OCI-LY3 (cell line): ENCODE results near the gene DUS2.
A peak's percentile ranks its signal among the peaks of the same experiment; 100 is the strongest.

Source experiments
- H2AFZ ChIP-seq: fragments of 200-600, 300-600 bp; shearing (Covaris generic); 2 replicates; pipeline ENCODE4 v1.6.0; 2014; ENCODE audit warnings: antibody characterized with exemption, low read depth, low read length
- H3K27ac ChIP-seq: fragments of 200-600, 300-600 bp; sonication (generic); 2 replicates; pipeline ENCODE4 v1.5.1; 2014; ENCODE audit warnings: mild to moderate bottlenecking, low read length, moderate library complexity, mixed read lengths
- H3K27me3 ChIP-seq: fragments of 200-600, 300-600 bp; sonication (generic); 2 replicates; pipeline ENCODE4 v1.6.1; 2014; ENCODE audit warnings: low read depth, low read length, mixed read lengths
- H3K36me3 ChIP-seq: fragments of 200-600, 300-600 bp; sonication (generic); replicated peaks from 2 replicates; pipeline ENCODE3; 2014; ENCODE audit warnings: low read depth, low read length, mixed read lengths
- H3K4me1 ChIP-seq: fragments of 300-600, 200-600 bp; sonication (generic); 2 replicates; pipeline ENCODE4 v1.6.1; 2014; ENCODE audit warnings: low read length, mixed read lengths
- H3K4me2 ChIP-seq: fragments of 200-600, 300-600 bp; sonication (generic); 2 replicates; pipeline ENCODE4 v1.6.1; 2014; ENCODE audit warnings: low read length, mixed read lengths
- H3K4me3 ChIP-seq: fragments of 300-600, 200-600 bp; sonication (generic); 2 replicates; pipeline ENCODE4 v1.5.1; 2014; ENCODE audit warnings: antibody characterized with exemption, mild to moderate bottlenecking, low read length, moderate library complexity
- H3K79me2 ChIP-seq: fragments of 300-600, 200-600 bp; shearing (Covaris generic); 2 replicates; pipeline ENCODE4 v1.6.1; 2014; ENCODE audit warnings: mild to moderate bottlenecking, low read length, mixed read lengths
- H3K9ac ChIP-seq: fragments of 300-600, 200-600 bp; shearing (Covaris generic); 2 replicates; pipeline ENCODE4 v1.6.0; 2014; ENCODE audit warnings: mild to moderate bottlenecking, low read length, moderate library complexity
- H3K9me3 ChIP-seq: fragments of 200-600, 300-600 bp; shearing (Covaris generic); 2 replicates; pipeline ENCODE4 v1.6.1; 2014; ENCODE audit warnings: low read length, mixed read lengths; ENCODE audit not compliant: insufficient read depth
- H4K20me1 ChIP-seq: fragments of 200-600, 300-600 bp; sonication (generic); 2 replicates; pipeline ENCODE4 v1.6.1; 2016; ENCODE audit warnings: low read length, mixed read lengths; ENCODE audit not compliant: insufficient read depth
- CTCF ChIP-seq: fragments of 200-600, 300-600 bp; sonication (generic); IDR thresholded peaks from 2 replicates; pipeline ENCODE4 v1.5.1; 2014; ENCODE audit warnings: antibody characterized with exemption, low read length, low read depth
- EZH2phosphoT487 ChIP-seq: fragments of 200-600 bp; shearing (Covaris generic); IDR thresholded peaks from 2 replicates; pipeline ENCODE4 v1.6.1; 2018; ENCODE audit warnings: antibody characterized with exemption, mixed run types, low read depth

Gene DUS2

GRCh38 chr16:68085259-68086071 lies 62.4 kb downstream of the DUS2 start, which contains the start of gene NFATC3:
Gene NFATC3 (plus strand): TSS chr16:68085370. CDS start chr16:68085682, 312 bp downstream.
- Histone ChIP-seq H3K9ac (peak within 1 kb of the TSS; percentile 96), H2AFZ (peak within 1 kb of the TSS; percentile 71; the same call in 1 of the 2 replicates), H4K20me1 (peaks cover 16% of the 10 kb centered on the region), H3K79me2 (peaks cover 50% of the 10 kb centered on the region), H3K27me3 (no peaks in the 10 kb centered on the region), H3K9me3 (no peaks in the 10 kb centered on the region), H3K4me1 (peaks cover 42% of the 10 kb centered on the region), H3K36me3 (no peaks in the 10 kb centered on the region), H3K4me2 (peak within 1 kb of the TSS; percentile 88), H3K4me3 (peak within 1 kb of the TSS; percentile 92), H3K27ac (peak within 1 kb of the TSS; percentile 89)
- TF ChIP-seq EZH2phosphoT487: no peak

- H3K27ac ChIP-seq: peak overlapping the region; percentile 89
- H3K9ac ChIP-seq: peak overlapping the region; percentile 82
- H3K4me3 ChIP-seq: peak overlapping the region; percentile 85
- H3K36me3 ChIP-seq: no peaks in the 10 kb centered on the region
- H3K9me3 ChIP-seq: no peaks in the 10 kb centered on the region
- peaks cover 22% of the 10 kb centered on the region for H4K20me1 ChIP-seq
- H3K27me3 ChIP-seq: no peaks in the 10 kb centered on the region
- H3K79me2 ChIP-seq: peaks cover 60% of the 10 kb centered on the region
- H3K4me2 ChIP-seq: peak overlapping the region; percentile 81
- no peak overlapping the region for H2AFZ ChIP-seq
- TF ChIP-seq EZH2phosphoT487 (no peak), CTCF (no peak)
- H3K4me1 ChIP-seq: peaks cover 50% of the 10 kb centered on the region
These were observed 63.3 kb downstream of the DUS2 start for GRCh38 chr16:68086336-68086841.

GRCh38 chr16:68086860-68087268 lies 63.8 kb downstream of the DUS2 start:
- Histone ChIP-seq H3K4me1 (peaks cover 54% of the 10 kb centered on the region), H3K9me3 (no peaks in the 10 kb centered on the region), H3K4me3 (peak overlapping the region; percentile 85), H3K27me3 (no peaks in the 10 kb centered on the region), H2AFZ (no peak overlapping the region), H3K27ac (peak overlapping the region; percentile 89; the same call in 1 of the 2 replicates), H4K20me1 (peaks cover 22% of the 10 kb centered on the region), H3K79me2 (peaks cover 64% of the 10 kb centered on the region), H3K9ac (peak overlapping the region; percentile 82), H3K36me3 (no peaks in the 10 kb centered on the region), H3K4me2 (peak overlapping the region; percentile 81)
- TF ChIP-seq CTCF (no peak), EZH2phosphoT487 (no peak)

GRCh38 chr16:68087688-68088087 lies 64.6 kb downstream of the DUS2 start:
- no peaks in the 10 kb centered on the region for H3K9me3 ChIP-seq
- H3K4me2 ChIP-seq: peak overlapping the region; percentile 81
- TF ChIP-seq CTCF (no peak), EZH2phosphoT487 (no peak)
- H2AFZ ChIP-seq: no peak overlapping the region
- H3K4me1 ChIP-seq: peaks cover 57% of the 10 kb centered on the region
- H3K9ac ChIP-seq: no peak overlapping the region
- peaks cover 73% of the 10 kb centered on the region for H3K79me2 ChIP-seq
- peaks cover 22% of the 10 kb centered on the region for H4K20me1 ChIP-seq
- no peaks in the 10 kb centered on the region for H3K27me3 ChIP-seq
- peak overlapping the region; percentile 85 for H3K4me3 ChIP-seq
- no peak overlapping the region for H3K27ac ChIP-seq
- no peaks in the 10 kb centered on the region for H3K36me3 ChIP-seq
